Neural progenitor cell (in vitro differentiated cells): ENCODE data around the gene IL20RA. TPM values are rescaled to one million over a fixed set of nuclear protein-coding genes. Genes with fewer than 3 reads are reported as not detected.

Source experiments
- DNase-seq: peaks from one replicate; pipeline ENCODE4 v3.0.0-alpha.2; 2016; ENCODE audit warnings: low spot score
- H2AFZ ChIP-seq: fragments of 200-600 bp; sonication (generic); replicated peaks from 2 replicates; pipeline ENCODE4 v1.6.1; 2016; ENCODE audit warnings: antibody characterized with exemption
- H3F3A ChIP-seq: fragments of 200-600 bp; sonication (generic); 2 replicates; pipeline ENCODE4 v1.6.1; 2016; ENCODE audit warnings: antibody characterized with exemption, low read depth
- H3K27ac ChIP-seq: fragments of 200-600 bp; sonication (generic); 2 replicates; pipeline ENCODE4 v1.5.1; 2016; ENCODE audit warnings: mild to moderate bottlenecking
- H3K27me3 ChIP-seq: fragments of 200-600 bp; sonication (generic); 2 replicates; pipeline ENCODE4 v1.6.1; 2016; ENCODE audit warnings: mild to moderate bottlenecking, moderate library complexity
- H3K36me3 ChIP-seq: fragments of 200-600 bp; sonication (generic); 2 replicates; pipeline ENCODE4 v1.5.1; 2016
- H3K4me1 ChIP-seq: fragments of 200-600 bp; sonication (generic); 2 replicates; pipeline ENCODE4 v1.6.1; 2016; ENCODE audit warnings: mixed run types
- H3K4me2 ChIP-seq: fragments of 200-600 bp; sonication (generic); 2 replicates; pipeline ENCODE4 v1.6.1; 2016
- H3K4me3 ChIP-seq: fragments of 200-600 bp; sonication (generic); 2 replicates; pipeline ENCODE4 v1.5.1; 2016
- H3K79me2 ChIP-seq: fragments of 200-600 bp; sonication (generic); 2 replicates; pipeline ENCODE4 v1.6.1; 2016; ENCODE audit warnings: low read depth
- H3K9ac ChIP-seq: fragments of 200-600 bp; sonication (generic); 2 replicates; pipeline ENCODE4 v1.6.1; 2016
- H3K9me3 ChIP-seq: fragments of 200-600 bp; sonication (generic); 2 replicates; pipeline ENCODE4 v1.5.1; 2016; ENCODE audit warnings: low read depth
- H4K20me1 ChIP-seq: fragments of 200-600 bp; sonication (generic); 2 replicates; pipeline ENCODE4 v1.6.1; 2016; ENCODE audit warnings: low read depth
- H3K27ac Mint-ChIP-seq: 3 replicates; pipeline ENCODE4 v1.8.0; 2021; ENCODE audit warnings: mixed read lengths
- H3K27me3 Mint-ChIP-seq: 2 replicates; pipeline ENCODE4 v1.8.0; 2022; ENCODE audit warnings: low read depth, mild to moderate bottlenecking, inconsistent platforms, moderate library complexity, mixed read lengths; ENCODE audit not compliant: insufficient read depth
- H3K36me3 Mint-ChIP-seq: 3 replicates; pipeline ENCODE4 v1.8.0; 2021; ENCODE audit warnings: mixed read lengths
- H3K4me1 Mint-ChIP-seq: 3 replicates; pipeline ENCODE4 v1.8.0; 2021; ENCODE audit warnings: mixed read lengths
- H3K4me3 Mint-ChIP-seq: 3 replicates; pipeline ENCODE4 v1.8.0; 2021; ENCODE audit warnings: mild to moderate bottlenecking, moderate library complexity, mixed read lengths
- H3K9me3 Mint-ChIP-seq: 3 replicates; pipeline ENCODE4 v1.8.0; 2020; ENCODE audit warnings: mixed read lengths
- EZH2 ChIP-seq: fragments of 200-600 bp; sonication (generic); IDR thresholded peaks from 2 replicates; pipeline ENCODE4 v1.6.1; 2017; ENCODE audit warnings: antibody characterized with exemption, mild to moderate bottlenecking, moderate library complexity
- EZH2phosphoT487 ChIP-seq: fragments of 200-600 bp; sonication (generic); IDR thresholded peaks from 2 replicates; pipeline ENCODE4 v1.6.1; 2017; ENCODE audit warnings: antibody characterized with exemption
- total RNA-seq: library from RNA; depleted of rRNA; stranded (reverse); fragments of >200 nt; gene quantifications from 2 replicates; pipeline ENCODE4 v1.2.3, GENCODE V29; 2015; ENCODE audit warnings: low replicate concordance
- TF ChIP-seq, protein P1 (sequence below): fragments of 200-600 bp; sonication (generic); IDR thresholded peaks from 2 replicates; pipeline ENCODE4 v1.5.1; 2017; ENCODE audit warnings: antibody characterized with exemption, mild to moderate bottlenecking

Gene IL20RA
- total RNA-seq, 1 donor from 2014 or later = not detected

- no peaks in the 10 kb centered on the region for H3K27me3 ChIP-seq
- no peaks in the 10 kb centered on the region for H3K36me3 Mint-ChIP-seq
Measured at GRCh38 chr6:137033828-137034227, 10.9 kb downstream of the IL20RA start.

DNA sequence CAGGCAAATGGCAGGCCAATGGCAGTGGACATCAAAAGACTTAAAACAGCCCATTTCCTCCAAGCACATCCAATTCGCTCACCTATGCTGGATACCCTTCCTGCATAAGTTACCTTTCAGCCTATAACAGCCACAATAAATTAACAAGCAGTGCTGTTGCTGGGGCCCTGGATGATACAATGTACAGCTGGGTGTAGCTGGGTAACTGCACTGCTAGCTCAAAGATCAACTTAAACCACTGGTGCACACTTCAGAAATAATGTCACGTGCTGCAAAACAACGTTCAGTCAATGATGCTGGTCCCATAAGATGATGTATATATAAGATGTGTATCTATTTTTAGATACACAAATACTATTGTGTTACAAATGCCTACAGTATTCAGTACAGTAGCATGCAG lies 13.6 kb downstream of the IL20RA start:
- Histone ChIP-seq H3K9ac (no peak overlapping the region), H3K36me3 (no peaks in the 10 kb centered on the region), H3K79me2 (no peaks in the 10 kb centered on the region), H3K4me3 (no peak overlapping the region), H2AFZ (no peak overlapping the region), H3K4me1 (no peaks in the 10 kb centered on the region), H4K20me1 (no peaks in the 10 kb centered on the region), H3K27me3 (no peaks in the 10 kb centered on the region), H3F3A (no peaks in the 10 kb centered on the region), H3K9me3 (no peaks in the 10 kb centered on the region), H3K4me2 (no peak overlapping the region), H3K27ac (no peak overlapping the region)
- Mint-ChIP-seq H3K4me1 (no peaks in the 10 kb centered on the region), H3K4me3 (no peak overlapping the region), H3K9me3 (no peaks in the 10 kb centered on the region), H3K36me3 (no peaks in the 10 kb centered on the region), H3K27ac (no peak overlapping the region), H3K27me3 (peaks cover 2% of the 10 kb centered on the region)
- DNase-seq = no peak
- TF ChIP-seq EZH2 (no peak), EZH2phosphoT487 (no peak)
- TF ChIP-seq, protein P1, sequence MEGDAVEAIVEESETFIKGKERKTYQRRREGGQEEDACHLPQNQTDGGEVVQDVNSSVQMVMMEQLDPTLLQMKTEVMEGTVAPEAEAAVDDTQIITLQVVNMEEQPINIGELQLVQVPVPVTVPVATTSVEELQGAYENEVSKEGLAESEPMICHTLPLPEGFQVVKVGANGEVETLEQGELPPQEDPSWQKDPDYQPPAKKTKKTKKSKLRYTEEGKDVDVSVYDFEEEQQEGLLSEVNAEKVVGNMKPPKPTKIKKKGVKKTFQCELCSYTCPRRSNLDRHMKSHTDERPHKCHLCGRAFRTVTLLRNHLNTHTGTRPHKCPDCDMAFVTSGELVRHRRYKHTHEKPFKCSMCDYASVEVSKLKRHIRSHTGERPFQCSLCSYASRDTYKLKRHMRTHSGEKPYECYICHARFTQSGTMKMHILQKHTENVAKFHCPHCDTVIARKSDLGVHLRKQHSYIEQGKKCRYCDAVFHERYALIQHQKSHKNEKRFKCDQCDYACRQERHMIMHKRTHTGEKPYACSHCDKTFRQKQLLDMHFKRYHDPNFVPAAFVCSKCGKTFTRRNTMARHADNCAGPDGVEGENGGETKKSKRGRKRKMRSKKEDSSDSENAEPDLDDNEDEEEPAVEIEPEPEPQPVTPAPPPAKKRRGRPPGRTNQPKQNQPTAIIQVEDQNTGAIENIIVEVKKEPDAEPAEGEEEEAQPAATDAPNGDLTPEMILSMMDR = no peak

More at GRCh38 chr6:137033828-137034227, 10.9 kb downstream of the IL20RA start:
- no peak overlapping the region for H3K4me3 Mint-ChIP-seq
- no peaks in the 10 kb centered on the region for H3K9me3 Mint-ChIP-seq
- Histone ChIP-seq H4K20me1 (no peaks in the 10 kb centered on the region), H3K27ac (no peak overlapping the region), H3K9ac (no peak overlapping the region), H3K79me2 (no peaks in the 10 kb centered on the region), H3K4me2 (no peak overlapping the region), H3K9me3 (no peaks in the 10 kb centered on the region), H2AFZ (no peak overlapping the region), H3F3A (no peaks in the 10 kb centered on the region), H3K4me1 (no peaks in the 10 kb centered on the region), H3K36me3 (no peaks in the 10 kb centered on the region), H3K4me3 (no peak overlapping the region)
- H3K4me1 Mint-ChIP-seq = no peaks in the 10 kb centered on the region
- H3K27me3 Mint-ChIP-seq = peaks cover 2% of the 10 kb centered on the region
- DNase-seq = no peak
- no peak for TF ChIP-seq EZH2
- no peak for TF ChIP-seq EZH2phosphoT487
- TF ChIP-seq, protein P1 = no peak
- no peak overlapping the region for H3K27ac Mint-ChIP-seq

- no peak overlapping the region for H3K4me3 ChIP-seq
- no peaks in the 10 kb centered on the region for H4K20me1 ChIP-seq
- Mint-ChIP-seq H3K4me1 (no peaks in the 10 kb centered on the region), H3K27ac (no peak overlapping the region), H3K27me3 (peaks cover 2% of the 10 kb centered on the region), H3K9me3 (no peaks in the 10 kb centered on the region), H3K4me3 (no peak overlapping the region), H3K36me3 (no peaks in the 10 kb centered on the region)
- H3K9me3 ChIP-seq = no peaks in the 10 kb centered on the region
- H3K79me2 ChIP-seq = no peaks in the 10 kb centered on the region
- H3K27me3 ChIP-seq = no peaks in the 10 kb centered on the region
- no peak overlapping the region for H2AFZ ChIP-seq
- H3F3A ChIP-seq = no peaks in the 10 kb centered on the region
- no peaks in the 10 kb centered on the region for H3K36me3 ChIP-seq
- no peaks in the 10 kb centered on the region for H3K4me1 ChIP-seq
- TF ChIP-seq, protein P1 = no peak
- no peak for TF ChIP-seq EZH2
- TF ChIP-seq EZH2phosphoT487 = no peak
- DNase-seq = no peak
- no peak overlapping the region for H3K4me2 ChIP-seq
- H3K9ac ChIP-seq = no peak overlapping the region
- no peak overlapping the region for H3K27ac ChIP-seq
Measured at GRCh38 chr6:137028912-137029311, 15.9 kb downstream of the IL20RA start.
